Measurements from ENCODE around the gene PRUNE1.

DNA sequence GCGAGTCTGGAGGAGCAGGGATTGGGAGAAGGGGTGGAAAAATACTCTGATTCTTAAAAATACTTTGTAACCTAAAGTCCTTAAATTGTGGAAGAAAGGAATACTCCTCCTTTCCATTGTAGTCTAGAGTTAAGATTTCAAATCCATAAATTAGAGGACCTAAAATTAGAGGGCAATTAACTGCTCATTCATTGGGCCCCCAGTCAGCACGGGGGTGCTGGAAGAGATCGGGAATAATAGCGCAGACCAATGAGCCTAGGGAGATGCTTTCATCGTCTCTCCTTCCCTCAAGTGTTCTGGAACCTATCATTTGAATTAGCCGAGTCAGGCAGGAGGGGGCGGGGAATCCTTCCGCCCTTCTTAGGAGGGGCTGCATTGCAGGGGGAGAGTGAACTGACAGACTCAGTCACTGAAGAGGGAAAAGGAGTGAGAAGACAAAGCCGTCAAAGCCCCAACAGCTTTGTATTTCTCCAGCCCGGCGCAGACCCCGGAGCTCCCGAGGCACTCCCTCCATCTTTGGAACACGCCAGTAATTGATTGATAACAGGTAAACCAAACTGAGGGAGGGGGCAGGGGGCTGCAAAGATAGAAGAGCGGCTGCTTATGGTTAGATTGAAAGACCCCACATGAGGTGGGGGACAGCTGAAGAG lies 51.9 kb downstream of the PRUNE1 start, which contains the start of gene MLLT11:
- TF ChIP-seq, protein P1, sequence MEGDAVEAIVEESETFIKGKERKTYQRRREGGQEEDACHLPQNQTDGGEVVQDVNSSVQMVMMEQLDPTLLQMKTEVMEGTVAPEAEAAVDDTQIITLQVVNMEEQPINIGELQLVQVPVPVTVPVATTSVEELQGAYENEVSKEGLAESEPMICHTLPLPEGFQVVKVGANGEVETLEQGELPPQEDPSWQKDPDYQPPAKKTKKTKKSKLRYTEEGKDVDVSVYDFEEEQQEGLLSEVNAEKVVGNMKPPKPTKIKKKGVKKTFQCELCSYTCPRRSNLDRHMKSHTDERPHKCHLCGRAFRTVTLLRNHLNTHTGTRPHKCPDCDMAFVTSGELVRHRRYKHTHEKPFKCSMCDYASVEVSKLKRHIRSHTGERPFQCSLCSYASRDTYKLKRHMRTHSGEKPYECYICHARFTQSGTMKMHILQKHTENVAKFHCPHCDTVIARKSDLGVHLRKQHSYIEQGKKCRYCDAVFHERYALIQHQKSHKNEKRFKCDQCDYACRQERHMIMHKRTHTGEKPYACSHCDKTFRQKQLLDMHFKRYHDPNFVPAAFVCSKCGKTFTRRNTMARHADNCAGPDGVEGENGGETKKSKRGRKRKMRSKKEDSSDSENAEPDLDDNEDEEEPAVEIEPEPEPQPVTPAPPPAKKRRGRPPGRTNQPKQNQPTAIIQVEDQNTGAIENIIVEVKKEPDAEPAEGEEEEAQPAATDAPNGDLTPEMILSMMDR (IDR thresholded peaks at IDR 0.05): no peak
- TF ChIP-seq POLR2A (IDR thresholded peaks at IDR 0.05): no peak
- TF ChIP-seq POLR2AphosphoS5 (IDR thresholded peaks at IDR 0.05): no peak
